ENCODE data around the gene RAC2. TPM values are rescaled to one million over a fixed set of nuclear protein-coding genes. Genes with fewer than 3 reads are reported as not detected.
A peak's percentile ranks its signal among the peaks of the same experiment; 100 is the strongest.

Gene RAC2

GRCh38 chr22:37178350-37179125 lies 65.5 kb downstream of the RAC2 start:
- Histone ChIP-seq H3K9me3 (replicated peaks; ENCODE audit: low read length) (no peaks in the 10 kb centered on the region), H3K4me2 (ENCODE audit: low read length) (no peak overlapping the region), H3K4me1 (ENCODE audit: control insufficient read depth, insufficient read depth, low read length) (peaks cover 20% of the 10 kb centered on the region), H3K36me3 (ENCODE audit: insufficient read depth, low read length) (no peaks in the 10 kb centered on the region), H3K27me3 (ENCODE audit: control insufficient read depth, insufficient read depth, low read length) (peaks cover 51% of the 10 kb centered on the region), H3K4me3 (ENCODE audit: low read length) (no peak overlapping the region), H3K9ac (ENCODE audit: low read depth, low read length) (no peak overlapping the region)

GRCh38 chr22:37177755-37178154 lies 66.3 kb downstream of the RAC2 start:
- Histone ChIP-seq H3K4me3 (ENCODE audit: low read length) (no peak overlapping the region), H3K9ac (ENCODE audit: low read depth, low read length) (no peak overlapping the region), H3K36me3 (ENCODE audit: insufficient read depth, low read length) (no peaks in the 10 kb centered on the region), H3K4me2 (ENCODE audit: low read length) (no peak overlapping the region), H3K27me3 (ENCODE audit: control insufficient read depth, insufficient read depth, low read length) (peaks cover 57% of the 10 kb centered on the region), H3K9me3 (replicated peaks; ENCODE audit: low read length) (no peaks in the 10 kb centered on the region), H3K4me1 (ENCODE audit: control insufficient read depth, insufficient read depth, low read length) (peaks cover 20% of the 10 kb centered on the region)

- no peak overlapping the region for H3K4me2 ChIP-seq (ENCODE audit: low read length)
- no peaks in the 10 kb centered on the region for H3K9me3 ChIP-seq (replicated peaks; ENCODE audit: low read length)
- H3K4me1 ChIP-seq (ENCODE audit: control insufficient read depth, insufficient read depth, low read length) = peaks cover 20% of the 10 kb centered on the region
- H3K36me3 ChIP-seq (ENCODE audit: insufficient read depth, low read length) = no peaks in the 10 kb centered on the region
- H3K9ac ChIP-seq (ENCODE audit: low read depth, low read length) = no peak overlapping the region
- H3K27me3 ChIP-seq (ENCODE audit: control insufficient read depth, insufficient read depth, low read length) = peaks cover 60% of the 10 kb centered on the region
- H3K4me3 ChIP-seq (ENCODE audit: low read length) = no peak overlapping the region
Observed at GRCh38 chr22:37177221-37177620, 66.8 kb downstream of the RAC2 start.

- H3K4me3 ChIP-seq (ENCODE audit: low read length) = peak overlapping the region; percentile 50
- peaks cover 64% of the 10 kb centered on the region for H3K27me3 ChIP-seq (ENCODE audit: control insufficient read depth, insufficient read depth, low read length)
- H3K4me1 ChIP-seq (ENCODE audit: control insufficient read depth, insufficient read depth, low read length) = peaks cover 20% of the 10 kb centered on the region
- peak overlapping the region; percentile 31 for H3K9ac ChIP-seq (ENCODE audit: low read depth, low read length)
- H3K9me3 ChIP-seq (replicated peaks; ENCODE audit: low read length) = no peaks in the 10 kb centered on the region
- no peaks in the 10 kb centered on the region for H3K36me3 ChIP-seq (ENCODE audit: insufficient read depth, low read length)
- peak overlapping the region; percentile 74 for H3K4me2 ChIP-seq (ENCODE audit: low read length)
Observed at GRCh38 chr22:37176464-37177061, 67.5 kb downstream of the RAC2 start.

- peak overlapping the region; percentile 74 for H3K4me2 ChIP-seq (ENCODE audit: low read length)
- no peaks in the 10 kb centered on the region for H3K36me3 ChIP-seq (ENCODE audit: insufficient read depth, low read length)
- H3K4me1 ChIP-seq (ENCODE audit: control insufficient read depth, insufficient read depth, low read length) = peaks cover 20% of the 10 kb centered on the region
- no peak overlapping the region for H3K9ac ChIP-seq (ENCODE audit: low read depth, low read length)
- no peaks in the 10 kb centered on the region for H3K9me3 ChIP-seq (replicated peaks; ENCODE audit: low read length)
- peaks cover 66% of the 10 kb centered on the region for H3K27me3 ChIP-seq (ENCODE audit: control insufficient read depth, insufficient read depth, low read length)
- H3K4me3 ChIP-seq (ENCODE audit: low read length) = no peak overlapping the region
Observed at GRCh38 chr22:37175414-37176281, 68.4 kb downstream of the RAC2 start.

Small RNA genes within 50 kb of the gene (small RNA-seq; reads per million reads assigned to genes)
- gene Z82188.1 = not detected
